Lower leg skin (tissue), 4 donors: ENCODE measurements around the gene ANKS4B. TPM values are rescaled to one million over a fixed set of nuclear protein-coding genes. Genes with fewer than 3 reads are reported as not detected.
"Not testable (repeated sequence)": the region's sequence is repeated elsewhere in the genome, so short reads cannot be mapped to it uniquely, and the experiment has no call there.

Experiments used
- DNase-seq, 2 donors: peaks; one replicate each; pipeline ENCODE4 v3.0.0-alpha.2; 2019; ENCODE audit warnings: low spot score in 2 of 2
- H3K4me3 ChIP-seq: fragments of 200-600 bp; sonication (generic); 2 replicates; pipeline ENCODE4 v1.5.1; 2017; ENCODE audit warnings: mild to moderate bottlenecking, low read depth; ENCODE audit not compliant: poor library complexity, severe bottlenecking
- POLR2A ChIP-seq, 2 donors: fragments of 450-650 bp; IDR thresholded peaks; one replicate each; pipeline ENCODE4 v1.6.1; 2016 to 2017; ENCODE audit warnings: antibody characterized with exemption in 2 of 2, mild to moderate bottlenecking in 1 of 2, moderate library complexity in 1 of 2
- WGBS, 2 donors: methylation state at CpG; one replicate each; pipeline ENCODE4 v1.1.5; 2018; 5-methylcytosine and 5-hydroxymethylcytosine counted together
- intact Hi-C: fragments of 100-400 bp; cut with DNase I; formaldehyde crosslinking; loops from one replicate; pipeline ENCODE4 v1.15.0; 2023; ENCODE audit warnings: low total_unique reads
- total RNA-seq, 4 donors: library from RNA; depleted of rRNA; stranded (reverse); fragments of >200 nt; gene quantifications; one replicate each; pipeline ENCODE4 v1.1.0, GENCODE V29; 2016
- TF ChIP-seq, protein P1 (sequence below), 3 donors: fragments of 450-650 bp; IDR thresholded peaks; one replicate each; pipeline ENCODE4 v1.5.1; 2016; ENCODE audit warnings: antibody characterized with exemption in 3 of 3, mild to moderate bottlenecking in 3 of 3, moderate library complexity in 2 of 3

ANKS4B gene
- total RNA-seq, 4 donors from 2014 or later: 0.13 TPM; not detected in 3

DNA sequence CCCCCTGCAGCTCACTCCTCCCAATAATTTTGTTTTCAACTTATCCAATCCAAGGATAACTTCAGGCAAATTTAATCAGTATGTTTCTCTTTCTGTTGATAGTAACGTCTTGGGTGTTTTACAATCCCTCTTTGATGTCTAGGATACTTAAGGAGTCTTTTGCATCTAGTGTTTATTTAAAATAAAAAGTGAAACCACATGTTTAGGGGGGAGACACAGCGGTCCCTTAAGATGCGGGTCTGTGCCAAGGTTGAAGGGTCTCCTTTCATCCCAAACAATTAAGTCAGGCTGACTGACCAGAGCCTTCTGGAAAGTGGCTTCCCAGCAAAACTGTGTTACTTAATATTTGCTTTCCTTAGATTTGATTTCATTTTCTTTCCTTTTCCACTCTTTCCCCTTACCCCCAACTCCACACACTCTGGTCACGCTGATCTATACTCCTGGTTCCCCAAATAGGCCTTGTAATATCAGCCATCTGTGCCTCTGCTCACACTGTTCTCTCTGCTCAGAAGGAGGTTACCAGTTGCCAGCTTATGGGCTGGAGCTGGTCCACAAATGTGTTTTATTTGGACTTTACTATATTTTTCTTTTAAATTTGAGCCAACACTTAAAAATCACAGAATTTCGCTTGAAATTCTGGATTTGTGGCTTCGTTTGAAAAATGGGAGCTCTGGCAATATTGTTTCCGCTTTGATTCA lies 11.2 kb downstream of the ANKS4B start:
- 49 to 55% methylated on average over 7 of the region's 7 CpGs for WGBS, 2 donors
- intact Hi-C loops: no loop called here

DNA sequence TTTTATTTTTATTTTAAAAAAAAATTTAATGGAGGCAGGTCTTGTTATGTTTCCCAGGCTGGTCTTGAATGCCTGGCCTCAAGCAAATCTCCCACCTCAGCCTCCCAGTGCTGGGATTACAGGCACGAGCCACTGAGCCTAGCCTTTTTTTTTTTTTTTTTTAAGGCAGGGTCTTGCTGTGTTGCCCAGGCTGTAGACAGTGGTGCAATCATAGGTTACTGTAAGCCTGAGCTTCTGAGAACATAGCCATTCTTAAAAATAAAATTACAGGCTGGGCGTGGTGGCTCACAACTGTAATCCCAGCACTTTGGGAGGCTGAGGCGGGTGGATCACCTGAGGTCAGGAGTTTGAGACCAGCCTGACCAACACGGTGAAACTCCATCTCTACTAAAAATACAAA lies 14.7 kb downstream of the ANKS4B start:
- H3K4me3 ChIP-seq, intact Hi-C loops, DNase-seq: not testable (repeated sequence)
- WGBS, 2 donors: 92 to 97% methylated on average over 4 of the region's 4 CpGs

More for the DNA sequence above, 11.2 kb downstream of the ANKS4B start:
- TF ChIP-seq, protein P1, sequence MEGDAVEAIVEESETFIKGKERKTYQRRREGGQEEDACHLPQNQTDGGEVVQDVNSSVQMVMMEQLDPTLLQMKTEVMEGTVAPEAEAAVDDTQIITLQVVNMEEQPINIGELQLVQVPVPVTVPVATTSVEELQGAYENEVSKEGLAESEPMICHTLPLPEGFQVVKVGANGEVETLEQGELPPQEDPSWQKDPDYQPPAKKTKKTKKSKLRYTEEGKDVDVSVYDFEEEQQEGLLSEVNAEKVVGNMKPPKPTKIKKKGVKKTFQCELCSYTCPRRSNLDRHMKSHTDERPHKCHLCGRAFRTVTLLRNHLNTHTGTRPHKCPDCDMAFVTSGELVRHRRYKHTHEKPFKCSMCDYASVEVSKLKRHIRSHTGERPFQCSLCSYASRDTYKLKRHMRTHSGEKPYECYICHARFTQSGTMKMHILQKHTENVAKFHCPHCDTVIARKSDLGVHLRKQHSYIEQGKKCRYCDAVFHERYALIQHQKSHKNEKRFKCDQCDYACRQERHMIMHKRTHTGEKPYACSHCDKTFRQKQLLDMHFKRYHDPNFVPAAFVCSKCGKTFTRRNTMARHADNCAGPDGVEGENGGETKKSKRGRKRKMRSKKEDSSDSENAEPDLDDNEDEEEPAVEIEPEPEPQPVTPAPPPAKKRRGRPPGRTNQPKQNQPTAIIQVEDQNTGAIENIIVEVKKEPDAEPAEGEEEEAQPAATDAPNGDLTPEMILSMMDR (IDR thresholded peaks at IDR 0.05): no peak
- TF ChIP-seq POLR2A (IDR thresholded peaks at IDR 0.05): no peak
- no peak for DNase-seq
- H3K4me3 ChIP-seq: no peak overlapping the region

DNA sequence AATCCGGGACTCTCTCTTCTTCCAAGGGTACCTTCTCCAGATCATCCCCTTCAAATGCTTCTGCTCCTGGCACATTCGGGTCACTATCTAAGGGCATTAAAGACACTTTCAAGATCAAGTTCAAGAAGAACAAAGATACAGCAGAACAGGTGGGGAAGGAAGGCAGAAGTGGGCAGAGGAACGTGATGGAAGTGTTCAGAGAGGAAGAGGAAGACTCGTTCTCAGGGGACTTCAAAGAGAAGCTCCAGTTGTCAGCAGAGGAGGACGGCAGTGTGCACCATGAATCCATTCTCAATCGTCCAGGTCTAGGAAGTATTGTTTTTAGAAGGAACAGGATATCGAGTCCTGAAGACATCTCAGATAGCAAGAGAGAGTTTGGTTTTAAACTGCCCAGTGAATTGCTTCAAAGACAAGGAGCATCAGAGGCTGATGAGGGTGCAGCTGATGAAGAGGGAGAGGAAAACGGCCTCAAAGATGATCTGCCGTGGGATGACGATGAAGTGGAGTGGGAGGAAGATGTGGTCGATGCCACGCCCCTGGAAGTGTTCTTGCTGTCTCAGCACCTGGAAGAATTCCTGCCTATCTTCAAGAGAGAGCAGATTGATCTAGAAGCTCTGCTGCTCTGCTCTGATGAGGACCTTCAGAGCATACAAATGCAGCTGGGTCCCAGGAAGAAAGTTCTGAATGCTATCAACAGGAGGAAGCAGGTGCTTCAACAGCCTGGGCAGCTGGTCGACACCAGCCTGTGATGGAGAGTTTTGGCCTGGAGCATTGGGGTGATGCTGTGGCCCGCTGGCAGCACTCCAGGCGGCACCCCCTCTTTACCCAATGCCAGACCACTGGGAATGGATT lies 16.8 kb downstream of the ANKS4B start:
- intact Hi-C loops: no loop called here
- no peak for DNase-seq
- WGBS, 2 donors: 88 to 91% methylated on average over 15 of the region's 15 CpGs
- no peak overlapping the region for H3K4me3 ChIP-seq
- TF ChIP-seq, protein P1 (IDR thresholded peaks at IDR 0.05): no peak
- TF ChIP-seq POLR2A (IDR thresholded peaks at IDR 0.05): no peak

DNA sequence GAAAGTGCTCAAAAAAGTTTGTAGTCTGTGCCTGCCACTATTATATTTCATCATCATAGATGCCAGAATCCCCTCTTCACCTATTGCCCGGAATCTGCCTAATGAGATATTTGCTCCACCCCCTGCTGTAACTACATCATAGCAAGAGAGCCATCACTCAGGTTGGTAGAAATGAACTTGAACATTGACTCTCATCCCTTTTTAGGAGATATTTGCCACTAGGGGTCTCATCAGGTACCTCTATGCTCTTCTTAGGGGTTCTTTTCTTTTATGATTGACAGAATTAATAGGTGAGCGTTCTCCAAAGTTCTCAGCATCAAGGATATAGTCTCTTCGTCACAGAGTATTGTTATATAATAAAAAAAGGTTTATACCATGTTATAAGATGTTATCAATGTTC lies 20.0 kb downstream of the ANKS4B start:
- WGBS, 2 donors: 84 to 97% methylated on average over 3 of the region's 3 CpGs
- TF ChIP-seq POLR2A (IDR thresholded peaks at IDR 0.05): no peak
- TF ChIP-seq, protein P1 (IDR thresholded peaks at IDR 0.05): no peak
- no peak for DNase-seq
- intact Hi-C loops: no loop called here
- H3K4me3 ChIP-seq: no peak overlapping the region

DNA sequence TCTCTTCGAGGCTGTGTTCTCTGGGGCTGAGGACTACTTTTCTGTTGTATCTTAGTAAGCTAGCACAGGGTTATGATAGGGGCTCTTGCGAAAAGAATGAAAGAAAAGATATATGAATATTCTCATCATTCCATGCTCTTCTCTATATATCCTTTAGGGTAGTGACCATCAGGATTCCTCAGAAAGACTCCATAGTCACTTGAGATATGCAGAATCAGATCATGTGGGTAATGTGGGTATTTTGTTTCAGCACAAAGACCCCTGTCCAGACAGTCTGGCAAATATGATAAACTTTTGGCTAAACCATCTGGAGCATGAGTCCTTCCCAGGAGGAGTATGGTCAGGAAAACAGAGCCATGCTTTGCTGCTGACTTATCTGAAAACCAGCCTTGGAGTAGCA lies 23.1 kb downstream of the ANKS4B start:
- DNase-seq: no peak
- TF ChIP-seq, protein P1 (IDR thresholded peaks at IDR 0.05): no peak
- TF ChIP-seq POLR2A (IDR thresholded peaks at IDR 0.05): no peak
- WGBS, 2 donors: 86 to 91% methylated on average over 2 of the region's 2 CpGs
- no peak overlapping the region for H3K4me3 ChIP-seq
- intact Hi-C loops: no loop called here

DNA sequence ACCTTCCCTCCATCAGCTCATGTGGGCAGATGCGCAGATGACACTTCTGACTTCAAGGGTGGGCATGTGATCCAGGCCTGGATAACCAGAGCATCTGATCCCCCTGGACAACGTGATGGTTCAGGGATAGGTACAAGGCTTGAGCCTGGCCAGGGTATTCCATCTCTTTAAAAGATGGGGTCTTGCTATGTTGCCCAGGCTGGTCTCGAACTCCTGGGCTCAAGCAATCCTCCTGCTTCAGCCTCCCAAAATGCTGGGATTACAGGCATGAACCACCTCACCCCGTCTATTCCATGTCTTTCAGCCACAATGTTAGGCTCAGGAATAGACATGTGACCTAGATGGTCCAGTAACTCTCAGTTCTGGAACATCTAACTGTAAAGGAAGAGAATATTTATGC lies 23.8 kb downstream of the ANKS4B start:
- intact Hi-C loops: no loop called here
- peak in 1 of 2 donors; percentile 26 for DNase-seq
- no peak for TF ChIP-seq POLR2A (IDR thresholded peaks at IDR 0.05)
- TF ChIP-seq, protein P1 (IDR thresholded peaks at IDR 0.05): no peak

More for the DNA sequence above, 23.8 kb downstream of the ANKS4B start:
- whole genome bisulfite sequencing, 2 donors: 84 to 86% methylated on average over 4 of the region's 4 CpGs
- H3K4me3 ChIP-seq: no peak overlapping the region
